T-helper 1 cell treated with Interleukin-12 subunit alpha and Interleukin-12 subunit beta and Interleukin-4 antibody, amounts not matched to agents 30 μg/mL and 1 μg/mL, for 36 hours (primary cell): ENCODE data around the gene TBC1D8B.

Experiments used
- H3K27ac Mint-ChIP-seq: one replicate; pipeline ENCODE4 v1.8.0; 2021; ENCODE audit warnings: mild to moderate bottlenecking, mixed read lengths
- H3K27me3 Mint-ChIP-seq: one replicate; pipeline ENCODE4 v1.8.0; 2021; ENCODE audit warnings: low read depth, mixed read lengths
- H3K36me3 Mint-ChIP-seq: one replicate; pipeline ENCODE4 v1.8.0; 2021; ENCODE audit warnings: low read depth, mixed read lengths
- H3K4me1 Mint-ChIP-seq: one replicate; pipeline ENCODE4 v1.8.0; 2021; ENCODE audit warnings: low read depth, mixed read lengths
- H3K4me3 Mint-ChIP-seq: one replicate; pipeline ENCODE4 v1.8.0; 2021; ENCODE audit warnings: mild to moderate bottlenecking, moderate library complexity, mixed read lengths
- H3K9me3 Mint-ChIP-seq: one replicate; pipeline ENCODE4 v1.8.0; 2021; ENCODE audit warnings: mixed read lengths

The TBC1D8B gene

DNA sequence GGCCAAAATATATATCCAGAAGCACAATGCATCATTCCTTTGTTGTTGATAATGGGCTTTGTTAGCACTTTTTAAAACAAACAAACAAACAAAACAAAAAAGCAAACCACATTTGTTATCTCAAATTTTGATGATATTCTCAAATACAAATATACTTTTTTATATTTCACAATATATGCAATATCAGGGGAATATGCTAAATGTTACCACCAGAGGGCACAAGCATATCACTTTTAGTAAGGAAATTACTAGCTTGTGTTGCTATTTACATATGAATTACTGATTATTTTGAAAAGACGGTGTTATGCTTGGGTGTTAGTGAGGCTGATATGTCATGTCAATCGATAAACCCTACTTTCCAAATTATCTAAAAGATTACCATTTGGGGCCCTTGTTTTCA lies 71.6 kb downstream of the TBC1D8B start:
- no peaks in the 10 kb centered on the region for H3K36me3 Mint-ChIP-seq
- H3K27me3 Mint-ChIP-seq: peaks cover 1% of the 10 kb centered on the region
- no peak overlapping the region for H3K4me3 Mint-ChIP-seq
- no peak overlapping the region for H3K27ac Mint-ChIP-seq
- H3K4me1 Mint-ChIP-seq: no peaks in the 10 kb centered on the region
- no peaks in the 10 kb centered on the region for H3K9me3 Mint-ChIP-seq

DNA sequence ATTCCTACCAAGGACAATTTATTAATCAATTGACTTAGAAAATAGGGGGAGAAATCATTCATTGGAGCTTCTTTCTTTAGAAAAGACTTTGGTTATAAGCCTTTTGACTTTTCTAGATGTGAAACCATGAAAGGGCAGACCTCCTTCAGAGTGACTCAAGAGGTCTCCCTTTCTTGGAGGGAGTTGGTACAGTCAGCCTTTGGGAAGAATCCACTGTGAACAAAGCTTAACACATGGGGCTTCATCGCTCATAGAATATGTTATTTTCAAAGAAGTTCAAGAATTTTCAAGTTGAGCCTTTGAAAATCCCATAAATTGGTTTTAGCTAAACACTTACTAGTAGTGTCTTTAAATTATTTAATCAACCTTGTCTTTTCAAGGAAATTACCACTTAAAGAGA lies 72.7 kb downstream of the TBC1D8B start:
- H3K27me3 Mint-ChIP-seq: peaks cover 4% of the 10 kb centered on the region
- no peaks in the 10 kb centered on the region for H3K9me3 Mint-ChIP-seq
- H3K4me1 Mint-ChIP-seq: no peaks in the 10 kb centered on the region
- no peaks in the 10 kb centered on the region for H3K36me3 Mint-ChIP-seq
- no peak overlapping the region for H3K27ac Mint-ChIP-seq
- no peak overlapping the region for H3K4me3 Mint-ChIP-seq

DNA sequence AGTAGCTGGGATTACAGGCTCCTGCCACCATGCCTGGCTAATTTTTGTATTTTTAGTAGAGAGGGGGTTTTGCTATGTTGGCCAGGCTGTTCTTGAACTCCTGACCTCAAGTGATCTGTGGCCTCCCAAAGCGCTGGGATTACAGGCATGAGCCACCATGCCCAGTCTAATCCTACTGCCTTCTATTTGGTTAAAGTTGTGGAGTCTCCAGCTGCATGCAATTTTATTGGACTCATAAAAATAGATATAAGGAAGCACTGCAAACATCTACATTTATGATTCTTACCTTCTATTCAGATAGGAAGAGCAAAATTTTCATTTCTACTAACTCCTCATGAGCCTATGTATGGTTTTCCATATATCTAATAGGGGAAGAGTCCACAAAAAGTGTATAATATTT lies 87.0 kb downstream of the TBC1D8B start:
- H3K4me3 Mint-ChIP-seq: no peak overlapping the region
- no peaks in the 10 kb centered on the region for H3K9me3 Mint-ChIP-seq
- H3K4me1 Mint-ChIP-seq: no peaks in the 10 kb centered on the region
- H3K27ac Mint-ChIP-seq: no peak overlapping the region
- no peaks in the 10 kb centered on the region for H3K36me3 Mint-ChIP-seq
- H3K27me3 Mint-ChIP-seq: peaks cover 12% of the 10 kb centered on the region

DNA sequence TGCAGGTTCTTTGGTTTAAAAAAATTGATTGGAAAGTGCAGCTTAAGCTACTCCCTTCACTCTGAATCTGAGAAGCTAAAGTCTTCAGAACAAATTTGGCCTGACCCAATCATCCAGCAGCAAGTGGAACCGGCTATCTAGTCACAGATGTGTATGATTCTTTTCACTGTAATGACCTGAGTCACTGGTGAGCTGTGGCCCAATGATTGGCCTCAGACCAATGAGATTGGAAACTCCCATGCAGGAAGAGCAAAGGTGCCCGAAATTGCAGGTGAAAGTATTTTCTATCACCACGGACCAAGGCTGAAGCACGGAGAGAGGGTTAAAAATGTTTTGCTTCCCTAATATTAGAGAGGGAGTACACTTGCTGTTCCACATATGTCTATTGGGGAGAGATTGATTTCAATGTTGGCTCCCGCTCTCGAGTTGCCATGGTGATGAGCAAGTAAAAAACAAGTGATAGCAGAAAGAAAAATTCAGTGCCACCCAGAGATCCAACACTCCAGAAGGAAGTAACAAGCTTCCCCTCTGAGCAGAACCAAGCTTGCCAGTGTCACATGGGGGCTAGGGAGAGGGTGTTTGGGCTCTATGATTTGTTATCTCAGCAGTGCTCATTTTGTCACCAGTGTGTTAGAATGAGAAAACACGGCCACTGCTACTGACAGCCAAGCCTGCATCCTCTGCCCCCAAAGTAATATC lies 89.4 kb downstream of the TBC1D8B start:
- Mint-ChIP-seq H3K9me3 (no peaks in the 10 kb centered on the region), H3K4me1 (no peaks in the 10 kb centered on the region), H3K4me3 (no peak overlapping the region), H3K27ac (no peak overlapping the region), H3K27me3 (peaks cover 11% of the 10 kb centered on the region), H3K36me3 (no peaks in the 10 kb centered on the region)

DNA sequence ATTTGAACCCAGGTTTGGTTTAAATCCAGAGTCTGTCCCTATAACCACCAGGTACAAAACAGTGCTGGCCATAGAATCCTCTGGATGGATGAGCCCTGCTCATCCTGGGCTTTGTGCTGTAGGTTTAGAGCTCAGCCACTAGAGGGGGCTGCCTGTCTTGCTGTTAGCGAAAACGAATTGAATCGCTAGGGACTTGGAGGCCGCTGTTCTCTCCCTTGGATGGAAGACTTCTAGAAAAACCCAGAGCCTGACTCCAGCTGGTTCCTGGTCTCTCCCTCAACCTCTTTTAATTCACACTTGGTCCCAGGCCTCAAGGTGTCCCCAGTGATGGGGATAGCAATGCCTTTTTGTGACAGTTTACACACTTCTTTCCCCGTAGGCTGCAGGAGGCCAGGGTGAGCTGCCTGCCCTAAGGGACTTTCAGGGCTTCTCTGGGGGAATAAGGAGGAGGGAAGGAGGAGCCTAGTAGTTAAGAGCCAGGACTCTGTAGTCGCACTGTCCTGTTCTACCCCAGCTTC lies 92.0 kb downstream of the TBC1D8B start:
- H3K27me3 Mint-ChIP-seq: peaks cover 4% of the 10 kb centered on the region
- no peaks in the 10 kb centered on the region for H3K9me3 Mint-ChIP-seq
- no peak overlapping the region for H3K4me3 Mint-ChIP-seq
- no peaks in the 10 kb centered on the region for H3K36me3 Mint-ChIP-seq
- no peak overlapping the region for H3K27ac Mint-ChIP-seq
- no peaks in the 10 kb centered on the region for H3K4me1 Mint-ChIP-seq

DNA sequence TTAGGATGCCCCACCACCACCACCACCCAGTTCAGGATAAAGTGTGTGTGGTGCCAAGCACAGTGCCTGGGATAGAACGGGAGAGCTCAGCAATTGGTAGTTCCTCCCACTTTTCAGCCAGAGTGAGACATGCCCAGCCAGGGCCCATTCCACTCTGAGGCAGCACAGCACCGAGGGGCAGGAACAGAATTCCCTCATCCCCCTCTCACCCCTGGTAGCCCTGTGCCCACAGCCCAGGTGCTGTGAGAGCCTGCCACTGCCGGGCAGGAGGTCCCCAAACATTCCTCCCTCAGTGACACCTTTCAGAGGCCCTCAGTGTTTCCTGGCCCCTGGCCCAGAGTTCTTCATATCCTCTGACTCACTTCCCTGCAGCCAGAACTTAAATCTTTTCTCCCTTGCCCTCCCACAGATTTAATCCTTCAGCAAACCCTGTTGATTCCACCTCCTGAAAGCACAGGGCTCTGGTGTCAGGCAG lies 92.5 kb downstream of the TBC1D8B start:
- Mint-ChIP-seq H3K27ac (no peak overlapping the region), H3K27me3 (peaks cover 4% of the 10 kb centered on the region), H3K9me3 (no peaks in the 10 kb centered on the region), H3K36me3 (no peaks in the 10 kb centered on the region), H3K4me1 (no peaks in the 10 kb centered on the region), H3K4me3 (no peak overlapping the region)

DNA sequence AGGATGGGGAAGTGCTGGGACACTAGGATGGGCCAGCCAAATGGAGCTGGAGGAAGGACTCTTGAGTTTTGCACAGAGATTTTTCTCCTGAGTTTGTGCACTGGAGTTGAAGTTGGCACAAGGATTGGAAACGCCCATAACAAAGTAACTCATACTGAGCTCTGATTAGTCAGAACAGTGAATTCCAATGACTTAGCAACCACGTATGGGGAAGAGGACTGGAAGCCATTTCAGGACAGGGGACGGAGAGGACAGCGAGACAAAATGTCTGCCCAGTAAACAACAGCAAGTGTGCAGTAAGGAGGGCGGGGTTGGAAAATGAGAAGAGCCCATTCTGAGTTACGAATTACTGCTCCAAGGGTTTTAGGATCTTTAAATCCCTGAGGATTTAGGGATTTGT lies 94.8 kb downstream of the TBC1D8B start:
- Mint-ChIP-seq H3K4me3 (no peak overlapping the region), H3K36me3 (no peaks in the 10 kb centered on the region), H3K4me1 (no peaks in the 10 kb centered on the region), H3K27me3 (no peaks in the 10 kb centered on the region), H3K27ac (no peak overlapping the region), H3K9me3 (no peaks in the 10 kb centered on the region)

DNA sequence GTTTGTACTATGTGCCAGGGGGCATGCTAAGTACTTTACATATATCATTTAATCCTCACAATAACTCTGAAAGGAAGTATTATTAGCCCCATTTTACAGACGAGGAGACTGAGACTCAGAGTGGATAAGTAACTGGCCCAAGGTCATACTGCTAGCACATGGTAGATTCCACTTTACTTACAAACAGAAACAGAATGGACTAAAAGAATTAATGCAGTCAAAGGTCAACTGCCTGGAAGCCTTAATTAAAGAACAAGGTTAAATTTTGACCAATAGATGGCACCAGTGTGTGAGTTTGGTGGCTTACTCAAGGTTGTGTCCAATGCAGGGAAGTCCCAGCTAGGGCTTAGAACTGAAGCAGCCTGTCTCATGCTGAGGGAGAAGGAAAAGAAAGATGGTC lies 96.0 kb downstream of the TBC1D8B start:
- no peaks in the 10 kb centered on the region for H3K9me3 Mint-ChIP-seq

DNA sequence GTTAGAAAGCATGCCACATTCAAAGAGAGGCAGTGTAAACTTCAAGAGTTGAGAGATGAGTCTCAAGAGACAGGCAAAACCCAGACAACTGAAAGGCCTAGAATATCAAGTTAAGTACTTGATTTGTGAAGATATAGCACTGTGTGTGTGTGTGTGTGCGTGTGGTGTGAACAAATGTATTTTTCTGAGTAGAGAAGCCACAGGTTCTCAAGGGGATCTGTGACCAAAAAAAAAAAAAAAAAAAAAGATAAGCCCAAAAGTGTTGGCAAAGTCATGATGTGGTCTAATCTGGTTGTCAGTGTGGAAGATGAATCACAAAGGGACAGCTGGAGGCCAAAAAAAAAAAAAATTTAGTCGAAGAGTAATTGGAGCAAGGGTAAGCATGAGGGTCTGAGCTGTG lies 96.8 kb downstream of the TBC1D8B start:
- Mint-ChIP-seq H3K27ac (no peak overlapping the region), H3K4me1 (no peaks in the 10 kb centered on the region), H3K36me3 (no peaks in the 10 kb centered on the region)

More for the DNA sequence above, 96.0 kb downstream of the TBC1D8B start:
- H3K27me3 Mint-ChIP-seq: no peaks in the 10 kb centered on the region
- H3K4me3 Mint-ChIP-seq: no peak overlapping the region
- no peak overlapping the region for H3K27ac Mint-ChIP-seq
- no peaks in the 10 kb centered on the region for H3K36me3 Mint-ChIP-seq
- H3K4me1 Mint-ChIP-seq: no peaks in the 10 kb centered on the region

DNA sequence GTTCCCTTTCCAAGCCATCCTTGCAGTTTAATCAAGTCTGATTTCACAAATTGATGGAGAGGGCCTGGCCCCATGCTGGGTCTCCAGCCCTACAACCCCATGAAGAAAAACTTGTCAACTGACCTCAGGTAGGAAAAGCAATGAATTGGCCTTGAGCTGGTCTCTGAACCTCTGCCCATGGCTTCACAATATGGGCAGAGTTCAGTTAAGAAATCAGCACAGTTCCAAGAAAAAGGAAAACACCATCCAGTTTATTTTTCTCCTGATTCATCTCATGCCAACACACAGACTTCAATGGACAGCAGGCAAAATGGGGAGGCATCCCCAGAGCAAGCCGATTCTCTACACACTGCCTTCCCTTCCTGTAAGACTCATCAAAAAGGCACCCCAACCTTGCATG lies 97.4 kb downstream of the TBC1D8B start:
- no peaks in the 10 kb centered on the region for H3K36me3 Mint-ChIP-seq
- no peaks in the 10 kb centered on the region for H3K27me3 Mint-ChIP-seq
- H3K4me3 Mint-ChIP-seq: no peak overlapping the region
- H3K27ac Mint-ChIP-seq: no peak overlapping the region
- no peaks in the 10 kb centered on the region for H3K4me1 Mint-ChIP-seq
- no peaks in the 10 kb centered on the region for H3K9me3 Mint-ChIP-seq

More for the DNA sequence above, 96.8 kb downstream of the TBC1D8B start:
- Mint-ChIP-seq H3K9me3 (no peaks in the 10 kb centered on the region), H3K4me3 (no peak overlapping the region), H3K27me3 (no peaks in the 10 kb centered on the region)

DNA sequence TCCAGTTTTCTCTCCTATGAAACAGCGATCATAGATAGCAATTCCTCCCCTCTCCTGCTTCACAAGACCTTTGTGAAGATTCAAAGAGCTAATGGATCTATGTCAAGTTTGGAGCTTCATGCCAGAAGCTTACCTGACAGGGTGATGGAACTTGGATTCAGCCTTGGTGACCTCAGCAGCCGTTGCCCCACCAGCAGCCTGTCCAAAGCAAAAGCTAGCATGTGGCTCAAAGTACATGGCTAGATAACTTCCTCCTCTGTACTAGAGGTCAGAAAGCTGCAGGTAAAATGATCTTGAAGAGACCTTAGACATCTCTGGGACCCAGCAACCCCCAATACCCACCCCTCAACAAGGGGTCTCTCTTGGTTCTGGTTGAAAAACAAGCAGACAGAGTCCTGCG lies 98.9 kb downstream of the TBC1D8B start:
- no peaks in the 10 kb centered on the region for H3K4me1 Mint-ChIP-seq
- H3K27me3 Mint-ChIP-seq: no peaks in the 10 kb centered on the region
- H3K27ac Mint-ChIP-seq: no peak overlapping the region
- H3K9me3 Mint-ChIP-seq: no peaks in the 10 kb centered on the region
- H3K36me3 Mint-ChIP-seq: no peaks in the 10 kb centered on the region
- H3K4me3 Mint-ChIP-seq: no peak overlapping the region

DNA sequence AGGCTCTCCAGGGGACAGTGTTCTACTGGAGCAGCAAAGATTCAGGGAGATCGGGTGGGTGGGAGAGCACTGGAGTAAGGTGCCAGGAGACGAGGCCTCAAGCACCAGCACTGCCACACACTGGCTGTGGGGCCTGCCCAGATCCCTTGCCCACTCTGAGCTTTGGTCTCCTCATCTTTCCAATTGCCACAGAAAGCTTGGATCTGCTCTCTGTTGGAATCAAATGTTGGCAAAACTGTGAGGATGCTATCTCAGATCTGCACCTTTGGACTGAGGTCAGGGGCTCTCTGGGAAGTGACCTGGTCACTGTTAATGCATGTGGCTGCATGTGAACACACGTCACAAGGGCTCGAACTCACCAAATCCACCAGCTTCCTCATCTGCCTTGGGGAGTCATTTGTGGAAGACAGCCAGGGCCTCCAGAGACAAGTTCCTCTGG lies 99.3 kb downstream of the TBC1D8B start:
- H3K36me3 Mint-ChIP-seq: no peaks in the 10 kb centered on the region
- no peaks in the 10 kb centered on the region for H3K9me3 Mint-ChIP-seq
- H3K4me3 Mint-ChIP-seq: no peak overlapping the region
- no peak overlapping the region for H3K27ac Mint-ChIP-seq
- H3K27me3 Mint-ChIP-seq: no peaks in the 10 kb centered on the region
- H3K4me1 Mint-ChIP-seq: no peaks in the 10 kb centered on the region

DNA sequence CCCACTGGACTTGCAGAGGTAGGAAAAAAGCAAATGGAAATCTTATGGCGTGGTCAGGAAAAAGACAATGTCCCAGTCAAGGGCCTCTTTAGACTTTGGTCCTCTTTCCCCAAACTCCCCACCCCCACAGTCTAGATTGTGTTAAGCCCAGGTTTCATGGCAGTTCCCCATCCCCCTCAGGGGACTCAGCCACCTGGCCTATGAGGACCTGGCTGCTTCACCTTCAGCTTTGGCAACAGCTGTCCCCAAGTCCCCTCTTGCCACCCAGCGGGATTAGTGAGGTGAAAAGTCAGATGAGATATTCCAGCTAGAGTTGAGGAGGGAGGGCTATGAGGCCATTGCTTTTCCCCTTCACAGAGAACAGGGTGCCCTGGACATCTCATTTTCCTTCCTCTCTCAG lies 100.2 kb downstream of the TBC1D8B start:
- no peak overlapping the region for H3K4me3 Mint-ChIP-seq

DNA sequence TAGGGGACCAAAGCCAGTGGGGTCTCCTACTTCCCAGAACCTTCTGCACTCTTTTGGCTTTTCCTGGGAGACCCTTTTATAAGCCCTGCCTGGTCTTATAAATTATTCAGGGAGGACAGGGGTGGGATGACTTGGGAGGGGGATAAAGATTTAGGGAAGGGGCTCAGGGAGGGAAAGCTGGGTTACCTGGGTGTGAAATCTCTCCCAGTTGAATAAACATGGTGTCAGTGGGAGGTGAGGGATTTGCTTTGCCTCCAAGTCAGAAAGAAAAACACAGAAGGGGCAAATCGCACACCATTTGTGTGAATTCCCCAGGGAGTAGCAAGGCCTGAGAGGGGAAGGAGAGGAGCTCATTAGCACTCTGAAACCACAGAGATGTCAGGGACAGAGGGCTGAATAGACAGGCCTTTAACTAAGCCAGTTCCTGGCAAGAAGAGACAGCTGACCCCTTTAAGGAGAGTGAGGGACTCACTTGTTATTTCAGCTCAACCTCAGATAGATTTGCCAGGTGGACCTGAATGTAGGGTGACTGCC lies 100.9 kb downstream of the TBC1D8B start, which contains the start of gene RIPPLY1:
Gene RIPPLY1 (minus strand): TSS at position 51 of the 534 bp plus-strand sequence. CDS start 54 bp downstream, outside the sequence.
- Mint-ChIP-seq H3K27me3 (no peaks in the 10 kb centered on the region), H3K4me1 (no peaks in the 10 kb centered on the region), H3K9me3 (no peaks in the 10 kb centered on the region), H3K36me3 (no peaks in the 10 kb centered on the region), H3K4me3 (no peak within 1 kb of the TSS), H3K27ac (no peak within 1 kb of the TSS)

More for the DNA sequence above, 100.2 kb downstream of the TBC1D8B start:
- no peaks in the 10 kb centered on the region for H3K27me3 Mint-ChIP-seq
- H3K4me1 Mint-ChIP-seq: no peaks in the 10 kb centered on the region
- H3K9me3 Mint-ChIP-seq: no peaks in the 10 kb centered on the region
- no peaks in the 10 kb centered on the region for H3K36me3 Mint-ChIP-seq
- H3K27ac Mint-ChIP-seq: no peak overlapping the region

DNA sequence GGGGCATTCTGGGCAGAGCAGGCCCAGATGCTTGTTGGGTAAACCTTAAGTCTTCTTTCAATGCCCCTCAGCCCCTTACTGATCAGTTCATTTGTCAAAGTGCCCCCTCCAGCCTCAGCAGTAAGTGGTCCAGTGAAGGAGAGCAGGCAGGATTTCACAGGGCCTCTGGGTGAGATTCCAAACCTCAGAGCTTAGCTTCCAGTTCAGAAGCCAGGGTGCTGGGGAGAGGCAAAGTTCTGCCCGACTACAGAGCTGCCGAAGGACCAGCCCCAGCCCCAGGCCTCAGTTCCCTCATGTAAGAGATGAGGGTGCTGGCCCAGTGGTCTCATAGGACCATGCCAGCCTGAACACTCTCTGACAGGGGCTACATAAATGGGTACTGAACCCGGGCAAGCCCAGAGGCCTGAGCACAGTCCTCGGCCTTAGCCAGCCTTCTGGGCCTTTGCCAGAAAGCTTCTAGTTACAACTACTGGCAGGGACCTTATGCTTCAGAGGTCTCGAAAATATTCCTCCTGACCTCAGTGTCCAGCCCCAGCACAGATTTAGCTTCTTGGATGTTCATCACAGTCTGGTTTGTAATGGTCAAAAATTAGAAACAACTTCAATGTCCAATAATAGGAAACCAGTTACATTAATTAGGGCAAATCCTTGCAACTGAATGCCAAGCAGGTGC lies 101.5 kb downstream of the TBC1D8B start:
- Mint-ChIP-seq H3K27me3 (no peaks in the 10 kb centered on the region), H3K27ac (no peak overlapping the region), H3K4me1 (no peaks in the 10 kb centered on the region), H3K9me3 (no peaks in the 10 kb centered on the region), H3K4me3 (no peak overlapping the region), H3K36me3 (no peaks in the 10 kb centered on the region)
